ENCODE results near the gene P2RX6.
"Not testable (repeated sequence)": the region's sequence is repeated elsewhere in the genome, so short reads cannot be mapped to it uniquely, and the experiment has no call there.

Gene P2RX6

GRCh38 chr22:20994128-20994901 is 20.6 kb upstream of the P2RX6 start:
- no peak for DNase-seq (ENCODE audit: low read depth)

DNA sequence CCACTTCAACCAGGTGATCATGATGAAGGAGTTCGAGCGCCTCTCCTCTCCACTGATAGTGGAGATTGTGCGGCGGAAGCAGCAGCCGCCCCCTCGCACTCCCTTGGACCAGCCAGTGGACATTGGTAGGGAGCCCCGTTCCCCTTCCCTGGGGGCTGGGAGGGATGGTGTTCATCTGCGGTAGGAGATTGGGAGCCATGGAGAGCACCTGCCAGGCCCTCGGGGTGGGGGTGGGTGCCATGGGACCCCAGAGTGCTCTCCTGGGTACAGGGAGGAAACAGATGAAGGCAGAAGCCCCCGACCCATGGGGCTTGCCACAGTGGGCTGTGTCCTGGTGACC is 20.1 kb upstream of the P2RX6 start:
- no peak for DNase-seq (ENCODE audit: low read depth)

- no peak for DNase-seq (ENCODE audit: low read depth)
Measured at GRCh38 chr22:20995329-20996030, 19.5 kb upstream of the P2RX6 start.

DNA sequence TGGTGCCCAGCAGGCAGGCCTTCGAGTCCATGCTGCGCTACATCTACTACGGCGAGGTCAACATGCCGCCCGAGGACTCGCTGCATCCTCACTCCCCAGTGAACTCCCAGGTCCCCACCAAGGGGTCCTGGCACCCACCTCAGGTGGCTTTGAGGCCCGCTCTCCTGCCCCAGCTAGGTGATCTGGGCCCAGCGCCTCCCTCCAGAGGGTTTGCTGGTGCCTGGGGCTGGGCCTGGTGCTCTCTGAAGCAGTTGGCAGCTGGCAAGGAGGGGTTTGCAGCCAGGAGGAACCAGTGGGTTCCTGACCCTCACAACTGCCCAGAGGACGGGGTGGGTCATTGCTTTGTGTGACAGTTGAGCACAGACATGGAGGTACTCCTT is 18.9 kb upstream of the P2RX6 start:
- DNase-seq (ENCODE audit: low read depth), result no peak

DNA sequence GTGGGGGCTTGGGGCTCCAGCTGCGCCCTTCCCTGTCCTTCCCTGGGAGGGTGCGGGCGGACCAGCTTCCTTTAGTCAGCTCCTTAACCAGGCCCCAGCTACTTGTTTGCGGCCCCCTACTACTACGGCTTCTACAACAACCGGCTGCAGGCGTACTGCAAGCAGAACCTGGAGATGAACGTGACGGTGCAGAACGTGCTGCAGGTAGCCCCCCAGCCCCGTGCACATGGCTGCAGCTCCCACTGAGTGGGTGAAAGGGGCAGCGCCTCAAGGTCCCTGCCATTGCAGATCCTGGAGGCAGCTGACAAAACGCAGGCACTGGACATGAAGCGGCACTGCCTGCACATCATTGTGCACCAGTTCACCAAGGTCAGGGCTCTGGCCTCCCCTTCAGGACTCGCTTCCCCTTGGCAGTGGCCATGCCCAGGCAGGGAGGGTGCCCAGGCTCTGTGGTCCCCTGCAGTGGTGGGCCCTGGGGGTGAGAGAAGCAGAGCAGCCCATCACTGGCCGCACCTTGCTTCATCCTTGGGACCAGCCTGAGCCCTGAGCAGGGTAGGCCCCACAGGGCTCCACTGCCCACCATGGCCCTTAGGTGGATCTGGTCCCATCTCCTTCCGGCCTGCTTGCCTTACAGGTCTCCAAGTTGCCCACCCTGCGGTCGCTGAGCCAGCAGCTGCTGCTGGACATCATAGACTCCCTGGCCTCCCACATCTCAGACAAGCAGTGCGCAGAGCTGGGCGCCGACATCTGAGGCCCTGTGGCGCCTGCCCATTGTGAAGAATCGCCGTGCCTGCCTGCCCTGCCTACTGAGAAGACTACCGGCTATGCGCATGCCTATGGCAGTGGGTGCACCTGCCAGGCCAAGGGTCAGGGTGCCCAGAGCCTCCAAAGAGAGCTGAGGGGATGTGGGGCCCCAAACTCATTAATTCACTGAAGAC is 18.1 kb upstream of the P2RX6 start:
- DNase-seq (ENCODE audit: low read depth), result no peak

DNA sequence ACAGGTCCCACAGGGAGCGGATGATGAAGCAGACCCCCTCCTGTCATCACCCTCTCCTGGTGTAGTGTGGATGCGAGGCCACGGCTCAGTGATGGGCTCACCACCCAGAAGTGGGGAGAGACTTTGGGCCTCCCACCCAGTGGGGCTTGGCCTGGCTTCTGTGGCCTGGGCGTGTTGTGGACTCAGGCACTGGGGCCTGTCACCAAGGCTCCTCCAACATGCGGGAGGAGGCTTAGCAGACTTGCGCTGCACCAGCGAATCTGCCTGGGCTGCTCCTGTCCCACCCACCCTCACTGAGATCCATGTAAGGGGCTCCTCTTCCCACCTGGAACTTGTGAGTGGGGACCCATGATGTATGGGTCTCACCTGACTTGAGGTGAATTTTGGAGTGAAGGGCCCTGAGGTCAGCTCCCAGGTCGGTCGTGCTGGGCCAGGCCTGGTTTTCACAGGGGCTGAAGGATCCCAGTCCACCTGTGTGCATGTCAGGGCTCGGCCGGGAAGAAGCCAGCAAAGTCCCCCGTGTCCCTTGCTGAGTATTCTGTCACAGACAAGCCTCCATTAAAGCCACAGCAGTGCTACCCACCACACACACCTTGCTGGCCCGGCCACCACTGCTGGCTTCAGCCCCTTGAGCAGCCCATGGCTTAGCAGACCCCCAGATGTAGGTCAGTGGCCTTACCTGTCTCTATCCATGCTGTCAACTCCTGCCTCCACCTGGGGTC is 17.3 kb upstream of the P2RX6 start:
- DNase-seq (ENCODE audit: low read depth), result no peak

- DNase-seq (ENCODE audit: low read depth), result no peak
Measured at GRCh38 chr22:20998411-20999336, 16.3 kb upstream of the P2RX6 start.

- no peak for DNase-seq (ENCODE audit: low read depth)
Measured at GRCh38 chr22:20999350-21000206, 15.4 kb upstream of the P2RX6 start.

DNA sequence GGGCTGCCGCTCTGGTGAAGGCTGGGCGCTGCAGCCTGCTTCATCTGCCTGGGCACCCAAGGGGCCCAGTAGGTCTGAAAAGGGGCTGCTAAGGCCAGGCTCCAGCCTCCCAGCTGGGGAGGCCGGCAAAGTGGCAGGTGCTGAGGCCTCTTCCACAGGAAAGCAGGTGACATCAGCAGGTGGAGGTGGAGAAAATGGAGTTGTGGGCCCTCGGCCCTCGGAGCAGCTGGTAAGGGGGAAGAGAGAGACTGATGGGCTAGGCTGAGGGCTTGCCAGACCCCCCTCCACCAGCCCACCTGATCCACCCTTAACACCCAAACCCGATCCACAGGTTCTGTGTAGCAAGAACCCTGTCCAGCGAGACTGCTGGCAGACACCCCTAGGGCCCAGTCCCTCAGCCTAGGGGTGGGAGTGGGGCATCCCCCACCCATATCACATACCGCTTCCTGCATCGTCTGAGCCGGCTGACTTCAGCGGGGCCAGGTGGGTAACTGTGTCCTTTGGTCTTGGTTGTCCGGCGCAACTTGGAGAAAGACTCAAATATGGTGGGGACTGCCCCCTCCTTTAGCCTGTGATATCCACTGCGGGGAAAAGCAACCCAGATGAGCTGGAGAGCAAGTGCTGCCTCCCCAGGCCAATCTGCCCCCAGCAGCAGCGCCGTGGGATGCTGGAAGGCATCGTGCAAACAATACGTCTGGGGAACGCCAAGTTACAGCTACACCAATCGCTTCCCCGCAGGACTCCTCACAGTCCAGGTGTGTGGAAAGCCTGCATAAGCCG is 14.6 kb upstream of the P2RX6 start:
- no peak for DNase-seq (ENCODE audit: low read depth)

- DNase-seq (ENCODE audit: low read depth), result no peak
Measured at GRCh38 chr22:21000987-21001600, 13.9 kb upstream of the P2RX6 start.

GRCh38 chr22:21001601-21002325 is 13.2 kb upstream of the P2RX6 start, which contains the start of gene THAP7:
Gene THAP7, minus strand, starts transcription at chr22:21002118. Its CDS starts 207 bp downstream, at chr22:21001911.
- peak; percentile 90 for DNase-seq (ENCODE audit: low read depth)

DNA sequence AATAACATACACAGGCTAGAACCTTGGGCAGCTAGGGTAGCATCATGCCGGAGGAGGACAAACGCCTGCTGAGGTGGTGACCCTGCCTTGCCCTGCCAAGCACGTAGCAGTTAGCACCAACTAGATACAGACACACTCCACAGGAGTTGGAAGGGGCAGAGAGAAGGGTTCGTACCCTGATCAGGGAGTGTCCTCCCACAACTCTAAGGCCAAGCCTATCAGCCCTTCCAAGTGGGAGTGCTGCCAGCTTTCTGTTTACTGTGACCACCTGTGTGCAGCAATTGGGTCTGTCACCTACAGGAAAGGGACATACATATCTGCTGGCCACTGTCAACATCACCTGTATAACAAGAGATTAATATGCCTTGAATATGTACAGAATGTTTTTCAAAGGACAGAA is 11.2 kb upstream of the P2RX6 start:
- no peak for DNase-seq (ENCODE audit: low read depth)

DNA sequence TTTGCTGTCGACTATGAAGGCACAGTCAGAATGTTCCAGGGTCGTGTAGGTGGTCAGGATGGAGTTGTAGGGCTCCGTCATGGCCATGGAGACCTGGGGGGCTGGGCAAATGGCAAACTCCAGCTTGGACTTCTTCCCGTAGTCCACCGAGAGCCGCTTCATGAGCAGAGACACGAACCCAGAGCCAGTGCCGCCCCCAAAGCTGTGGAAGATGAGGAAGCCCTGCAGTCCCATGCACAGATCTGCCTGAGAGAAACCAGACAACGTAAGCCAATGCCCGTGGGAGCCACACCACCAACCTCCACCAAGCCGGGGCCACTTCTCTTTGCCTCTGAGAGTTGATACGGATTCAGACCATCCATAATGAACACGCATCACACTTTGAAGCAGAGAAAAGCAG is 5.8 kb upstream of the P2RX6 start:
- not testable (repeated sequence) for DNase-seq (ENCODE audit: low read depth)

- DNase-seq (ENCODE audit: low read depth), result no peak
Measured at GRCh38 chr22:21009638-21010425, 5.1 kb upstream of the P2RX6 start.

DNA sequence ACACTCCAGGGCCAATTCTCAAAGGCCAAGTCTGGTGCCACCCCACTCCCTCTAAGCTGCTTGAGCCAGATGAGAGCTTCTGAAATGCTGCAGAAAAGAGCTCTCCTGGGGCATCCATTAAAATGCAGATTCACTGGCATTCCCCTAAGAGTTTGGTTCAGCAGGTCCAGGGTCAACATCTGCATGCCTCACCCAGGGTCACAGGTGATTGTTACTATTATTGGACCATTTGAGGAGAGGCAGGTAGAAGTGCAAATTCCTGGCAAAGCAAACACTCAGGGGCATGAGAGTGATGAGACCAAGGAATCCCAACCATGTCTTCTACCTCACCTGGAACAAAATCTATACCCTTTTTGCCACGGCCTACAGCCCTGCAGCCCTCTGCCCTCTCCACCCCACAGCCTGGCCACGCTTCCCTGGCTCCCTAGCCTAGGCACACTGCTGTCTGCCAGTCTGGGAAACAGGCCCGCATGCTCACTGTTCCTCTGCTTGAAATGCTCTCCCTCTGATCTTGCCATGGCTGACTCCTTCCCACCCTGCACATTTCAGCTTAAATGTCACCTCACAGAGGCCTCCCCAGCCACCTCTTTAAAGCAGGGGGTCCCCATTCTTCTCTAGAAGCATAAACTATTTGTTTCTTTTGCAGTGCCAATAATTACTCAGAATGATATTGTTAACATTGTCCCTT is 4.4 kb upstream of the P2RX6 start:
- no peak for DNase-seq (ENCODE audit: low read depth)
